DOHH2 (cell line): ENCODE measurements around the gene PPP2R5A.

Experiments
- H3F3A ChIP-seq: fragments of 200-600 bp; sonication (generic), shearing (Covaris generic); 2 replicates; pipeline ENCODE4 v1.6.0; 2016; ENCODE audit warnings: antibody characterized with exemption, mild to moderate bottlenecking; ENCODE audit not compliant: control insufficient read depth, insufficient read depth
- H3K27ac ChIP-seq: fragments of 200-600 bp; sonication (generic); 2 replicates; pipeline ENCODE4 v1.5.1; 2014; ENCODE audit warnings: low read depth, mild to moderate bottlenecking, low read length, moderate library complexity
- H3K27me3 ChIP-seq: fragments of 200-600 bp; sonication (generic); 2 replicates; pipeline ENCODE4 v1.6.1; 2014; ENCODE audit warnings: mild to moderate bottlenecking, low read length, mixed read lengths; ENCODE audit not compliant: control insufficient read depth
- H3K36me3 ChIP-seq: fragments of 200-600 bp; sonication (generic); 2 replicates; pipeline ENCODE4 v1.6.1; 2014; ENCODE audit warnings: mild to moderate bottlenecking, low read length, moderate library complexity, mixed read lengths; ENCODE audit not compliant: control insufficient read depth
- H3K4me1 ChIP-seq: fragments of 200-600 bp; sonication (generic); 2 replicates; pipeline ENCODE4 v1.6.1; 2014; ENCODE audit warnings: mild to moderate bottlenecking, low read length, mixed read lengths; ENCODE audit not compliant: control insufficient read depth
- H3K4me2 ChIP-seq: fragments of 200-600 bp; sonication (generic); 2 replicates; pipeline ENCODE4 v1.6.0; 2014; ENCODE audit warnings: mild to moderate bottlenecking, low read length, moderate library complexity
- H3K4me3 ChIP-seq: fragments of 200-600 bp; sonication (generic); 2 replicates; pipeline ENCODE4 v1.5.1; 2014; ENCODE audit warnings: mild to moderate bottlenecking, low read length, mixed read lengths
- H3K79me2 ChIP-seq: fragments of 200-600 bp; sonication (generic); 2 replicates; pipeline ENCODE4 v1.6.1; 2014; ENCODE audit warnings: mild to moderate bottlenecking, low read length, mixed read lengths; ENCODE audit not compliant: control insufficient read depth
- H3K9me2 ChIP-seq: fragments of 200-600 bp; sonication (generic); replicated peaks from 2 replicates; pipeline ENCODE4 v1.6.1; 2014; ENCODE audit warnings: mild to moderate bottlenecking, low read length, mixed read lengths; ENCODE audit not compliant: control insufficient read depth
- H3K9me3 ChIP-seq: fragments of 200-600 bp; sonication (generic); 2 replicates; pipeline ENCODE4 v1.6.1; 2014; ENCODE audit warnings: antibody characterized with exemption, low read length, mixed read lengths; ENCODE audit not compliant: control insufficient read depth, insufficient read depth
- H4K20me1 ChIP-seq: fragments of 200-600 bp; sonication (generic); 2 replicates; pipeline ENCODE4 v1.6.0; 2014; ENCODE audit warnings: low read depth, mild to moderate bottlenecking, antibody characterized with exemption, low read length, moderate library complexity; ENCODE audit not compliant: control insufficient read depth, insufficient read depth
- EZH2phosphoT487 ChIP-seq: fragments of 200-600 bp; sonication (generic); IDR thresholded peaks from 2 replicates; pipeline ENCODE4 v1.6.1; 2017; ENCODE audit warnings: borderline replicate concordance, mild to moderate bottlenecking, antibody characterized with exemption, low read length, moderate library complexity, mixed read lengths
- TF ChIP-seq, protein P1 (sequence below): fragments of 200-600 bp; sonication (generic); IDR thresholded peaks from one replicate; pipeline ENCODE4 v1.5.1; 2014; ENCODE audit warnings: antibody characterized with exemption, mild to moderate bottlenecking, low read depth, low read length; ENCODE audit not compliant: poor library complexity, severe bottlenecking

Gene PPP2R5A

DNA sequence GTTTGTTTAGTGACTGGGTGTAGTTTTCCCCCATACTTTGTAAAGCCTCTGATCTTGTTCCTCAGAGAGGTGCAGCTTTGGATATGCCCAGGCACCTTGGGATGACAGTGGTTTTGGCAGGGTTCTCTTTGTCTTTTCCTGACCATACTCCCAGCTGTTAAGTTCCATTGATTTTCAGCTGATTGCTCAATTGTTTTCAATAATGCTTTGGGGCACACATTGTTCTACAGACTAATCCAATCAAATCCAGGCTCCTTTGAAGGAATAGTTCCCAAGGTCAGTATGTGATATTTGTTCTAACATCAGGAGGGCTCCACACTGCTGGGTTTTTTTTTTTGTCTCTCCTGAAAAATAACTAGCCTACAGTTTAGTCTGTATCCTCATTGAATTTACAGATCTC lies 24.8 kb downstream of the PPP2R5A start:
- H3K36me3 ChIP-seq: peaks cover 6% of the 10 kb centered on the region; the same call in 1 of the 2 replicates
- peaks cover 75% of the 10 kb centered on the region for H3K79me2 ChIP-seq

DNA sequence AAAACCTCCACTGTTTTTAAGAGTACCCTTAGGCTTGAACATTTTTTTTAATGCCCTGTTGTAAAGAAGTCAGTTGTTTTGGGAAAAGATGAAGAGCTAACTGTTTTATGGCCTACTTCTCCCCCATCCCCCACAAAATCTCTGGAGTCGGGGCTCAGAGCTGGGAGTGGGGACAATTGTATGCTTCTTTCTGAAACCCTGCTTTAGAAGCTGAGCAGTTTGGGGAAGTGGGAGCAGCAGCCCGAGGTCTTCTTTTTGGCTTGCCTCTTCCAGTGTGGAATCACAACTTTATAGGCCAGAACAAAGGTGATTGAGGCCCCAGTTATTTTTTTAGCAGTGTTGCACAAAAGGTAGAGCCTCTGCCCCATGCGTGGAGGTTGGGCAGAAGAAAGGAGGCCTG lies 25.2 kb downstream of the PPP2R5A start:
- TF ChIP-seq EZH2phosphoT487: no peak
- TF ChIP-seq, protein P1, sequence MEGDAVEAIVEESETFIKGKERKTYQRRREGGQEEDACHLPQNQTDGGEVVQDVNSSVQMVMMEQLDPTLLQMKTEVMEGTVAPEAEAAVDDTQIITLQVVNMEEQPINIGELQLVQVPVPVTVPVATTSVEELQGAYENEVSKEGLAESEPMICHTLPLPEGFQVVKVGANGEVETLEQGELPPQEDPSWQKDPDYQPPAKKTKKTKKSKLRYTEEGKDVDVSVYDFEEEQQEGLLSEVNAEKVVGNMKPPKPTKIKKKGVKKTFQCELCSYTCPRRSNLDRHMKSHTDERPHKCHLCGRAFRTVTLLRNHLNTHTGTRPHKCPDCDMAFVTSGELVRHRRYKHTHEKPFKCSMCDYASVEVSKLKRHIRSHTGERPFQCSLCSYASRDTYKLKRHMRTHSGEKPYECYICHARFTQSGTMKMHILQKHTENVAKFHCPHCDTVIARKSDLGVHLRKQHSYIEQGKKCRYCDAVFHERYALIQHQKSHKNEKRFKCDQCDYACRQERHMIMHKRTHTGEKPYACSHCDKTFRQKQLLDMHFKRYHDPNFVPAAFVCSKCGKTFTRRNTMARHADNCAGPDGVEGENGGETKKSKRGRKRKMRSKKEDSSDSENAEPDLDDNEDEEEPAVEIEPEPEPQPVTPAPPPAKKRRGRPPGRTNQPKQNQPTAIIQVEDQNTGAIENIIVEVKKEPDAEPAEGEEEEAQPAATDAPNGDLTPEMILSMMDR: no peak
- no peak overlapping the region for H3K4me3 ChIP-seq
- no peaks in the 10 kb centered on the region for H3K4me1 ChIP-seq
- no peaks in the 10 kb centered on the region for H3K9me3 ChIP-seq
- H3K36me3 ChIP-seq: peaks cover 6% of the 10 kb centered on the region; the same call in 1 of the 2 replicates
- H3K79me2 ChIP-seq: peaks cover 74% of the 10 kb centered on the region
- no peak overlapping the region for H3K4me2 ChIP-seq
- H3K27me3 ChIP-seq: no peaks in the 10 kb centered on the region
- H4K20me1 ChIP-seq: no peaks in the 10 kb centered on the region
- no peaks in the 10 kb centered on the region for H3F3A ChIP-seq
- H3K27ac ChIP-seq: no peak overlapping the region
- no peaks in the 10 kb centered on the region for H3K9me2 ChIP-seq

More for the DNA sequence above, 24.8 kb downstream of the PPP2R5A start:
- no peaks in the 10 kb centered on the region for H3K9me3 ChIP-seq
- H3K4me1 ChIP-seq: no peaks in the 10 kb centered on the region
- H3K27me3 ChIP-seq: no peaks in the 10 kb centered on the region
- H4K20me1 ChIP-seq: no peaks in the 10 kb centered on the region
- TF ChIP-seq EZH2phosphoT487: no peak
- TF ChIP-seq, protein P1: no peak
- no peak overlapping the region for H3K4me3 ChIP-seq
- H3F3A ChIP-seq: no peaks in the 10 kb centered on the region
- H3K4me2 ChIP-seq: no peak overlapping the region
- no peaks in the 10 kb centered on the region for H3K9me2 ChIP-seq
- H3K27ac ChIP-seq: no peak overlapping the region

DNA sequence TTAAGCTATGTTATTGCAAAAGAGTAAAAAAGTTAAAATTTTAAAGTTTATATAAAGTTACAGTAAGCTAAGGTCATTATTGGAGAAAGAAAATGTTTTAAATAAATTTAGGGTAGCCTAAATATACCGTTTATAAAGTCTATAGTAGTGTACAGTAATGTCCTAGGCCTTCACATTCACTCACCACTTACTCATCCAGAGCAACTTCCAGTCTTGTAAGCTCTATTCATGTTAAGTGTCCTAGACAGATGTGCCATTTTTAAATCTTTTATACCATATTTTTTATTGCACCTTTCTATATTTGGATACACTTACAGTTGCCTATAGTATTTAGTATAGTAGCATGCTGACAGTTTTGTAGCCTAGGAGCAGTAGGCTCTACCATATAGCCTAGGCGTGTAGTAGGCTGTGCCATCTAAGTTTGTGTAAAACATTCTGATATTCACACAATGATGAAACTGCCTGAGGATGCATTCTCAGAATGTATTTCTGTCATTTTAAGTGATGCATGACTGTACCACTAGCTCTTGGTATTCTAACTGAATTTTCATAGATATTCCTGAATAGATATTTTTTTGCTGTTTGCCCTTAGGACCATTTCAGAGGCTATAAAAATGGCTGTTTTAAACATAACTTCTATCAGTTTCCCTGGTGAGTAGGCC lies 26.8 kb downstream of the PPP2R5A start:
- Histone ChIP-seq H3K79me2 (peaks cover 76% of the 10 kb centered on the region), H4K20me1 (no peaks in the 10 kb centered on the region), H3K27ac (no peak overlapping the region), H3K27me3 (no peaks in the 10 kb centered on the region), H3K4me3 (no peak overlapping the region), H3K4me1 (no peaks in the 10 kb centered on the region), H3K4me2 (no peak overlapping the region), H3K9me3 (no peaks in the 10 kb centered on the region), H3K9me2 (no peaks in the 10 kb centered on the region), H3K36me3 (peaks cover 6% of the 10 kb centered on the region; the same call in 1 of the 2 replicates), H3F3A (no peaks in the 10 kb centered on the region)
- TF ChIP-seq, protein P1: no peak
- TF ChIP-seq EZH2phosphoT487: no peak
